Heart left ventricle (tissue), 16 donors: Measurements from ENCODE around the gene LRRTM2. TPM values are rescaled to one million over a fixed set of nuclear protein-coding genes. Genes with fewer than 3 reads are reported as not detected.
A peak's percentile ranks its signal among the peaks of the same experiment; 100 is the strongest.

Experiments used
- ATAC-seq, 4 donors: fragments of 200-7000 bp; cut with Tn5 transposase; one replicate each; pipeline ENCODE4 v1.9.1; 2020 to 2022; ENCODE audit warnings: moderate library complexity in 4 of 4, mild to moderate bottlenecking in 3 of 4, moderate number of reproducible peaks in 1 of 4
- DNase-seq, 5 donors: peaks; one replicate each; pipeline ENCODE4 v3.0.0-alpha.2; 2020
- H3K27ac ChIP-seq, 12 donors: fragments of 200-600 bp; sonication (generic) in 4 of 12; one replicate each; pipeline versions ENCODE4 v1.5.0 to v1.8.0; 2016 to 2022; ENCODE audit warnings: mild to moderate bottlenecking in 2 of 12
- H3K27me3 ChIP-seq, 9 donors: fragments of 200-600 bp; sonication (generic) in 2 of 9; one replicate each; pipeline versions ENCODE4 v1.5.1 to v1.8.0; 2016 to 2022; ENCODE audit warnings: mild to moderate bottlenecking in 3 of 9
- H3K36me3 ChIP-seq, 9 donors: fragments of 200-600 bp; sonication (generic) in 2 of 9; one replicate each; pipeline versions ENCODE4 v1.5.0 to v1.8.0; 2018 to 2022; ENCODE audit warnings: mild to moderate bottlenecking in 2 of 9
- H3K4me1 ChIP-seq, 12 donors: fragments of 200-600 bp; sonication (generic) in 4 of 12; one replicate each; pipeline versions ENCODE4 v1.5.0 to v1.8.0; 2016 to 2022; ENCODE audit warnings: mild to moderate bottlenecking in 3 of 12
- H3K4me3 ChIP-seq, 12 donors: fragments of 200-600 bp; sonication (generic) in 4 of 12; one replicate each; pipeline versions ENCODE4 v1.5.0 to v1.8.0; 2017 to 2022; ENCODE audit warnings: mild to moderate bottlenecking in 9 of 12, moderate library complexity in 4 of 12
- H3K9me3 ChIP-seq, 12 donors: fragments of 200-600 bp; sonication (generic) in 4 of 12; one replicate each; pipeline versions ENCODE4 v1.5.0 to v1.8.0; 2016 to 2022; ENCODE audit warnings: mild to moderate bottlenecking in 1 of 12
- POLR2A ChIP-seq, 2 donors: fragments of 450-650 bp; IDR thresholded peaks; one replicate each; pipeline ENCODE4 v1.6.1; 2017; ENCODE audit warnings: antibody characterized with exemption in 2 of 2, mild to moderate bottlenecking in 2 of 2, moderate library complexity in 2 of 2
- WGBS, 4 donors: extraction: QIAGEN DNeasy Blood & Tissue Kit in 2 of 4; methylation state at CpG; one replicate each; pipeline versions ENCODE4 v1.1.5 to v1.1.7; 2013 to 2018; 5-methylcytosine and 5-hydroxymethylcytosine counted together
- intact Hi-C, 10 donors: fragments of 100-400 bp; cut with DNase I; formaldehyde crosslinking; loops; one replicate each; pipeline versions ENCODE4 v1.11.1 to v1.14.2; 2022
- polyA plus RNA-seq, 2 donors: library from polyadenylated mRNA; stranded (reverse); fragments of 200-250 nt; gene quantifications; one replicate each; pipeline ENCODE4 v1.2.3, GENCODE V29; 2013
- total RNA-seq, 9 donors: library from RNA; depleted of rRNA in 2 of 9; stranded (reverse); fragments of >200 nt in 2 of 9; fragmentation: NEBNext Ultra II Directional in 3 of 9; extraction: Animal tissue kit (Norgen Biotek cat#: 25700) in 3 of 9; gene quantifications; one replicate each; pipeline versions ENCODE4 v1.1.0 to v1.2.4, GENCODE V29; 2016 to 2023
- TF ChIP-seq, protein P1 (sequence below), 12 donors: fragments of 200-600 bp; sonication (generic) in 4 of 12; IDR thresholded peaks; one replicate each; pipeline versions ENCODE4 v1.5.0 to v1.8.0; 2018 to 2022; ENCODE audit warnings: antibody characterized with exemption in 12 of 12, mild to moderate bottlenecking in 5 of 12
- donor health status: ischemic (EF 13 %, LVEDD 7.1; RV severe dilation, severe dysfunction).
- donor health status: healthy with polysubstance abuse.
- donor health status: DM: no; HTN: yes; CAD: no.
- donor health status: DM: no; HTN: no; CAD: no.
- donor health status: ischemic (EF 25% LVEDD 6.9; RV normal size, moderate dysfunction).
- donor health status: ischemic (EF 25% LVEDD 5.7; RV mildly dilated, moderate dysfunction).
- donor health status: healthy.
- donor health status: DM: yes; HTN: yes; CAD: no.
- donor health status: ischemic (EF 35%, LVEDD 5.7; RV mildly dilated, moderate dysfunction).
- donor health status: nonischemic (EF 11% LVEDD 7.7; RV severe dilation, severe dysfunction).
- donor health status: DM: yes; HTN: yes; CAD: no.
- donor health status: PGD.
- donor health status: ischemic (EF 29% LVEDD 5.4; RV normal size, mild dysfunction).
- donor health status: nonischemic (EF 23%, LVEDD 6.1; RV moderate dilation, normal function).

Gene LRRTM2
- total and polyA plus RNA-seq, 11 donors = 0.06 to 0.23 (median 0.16) TPM; not detected in 7

DNA sequence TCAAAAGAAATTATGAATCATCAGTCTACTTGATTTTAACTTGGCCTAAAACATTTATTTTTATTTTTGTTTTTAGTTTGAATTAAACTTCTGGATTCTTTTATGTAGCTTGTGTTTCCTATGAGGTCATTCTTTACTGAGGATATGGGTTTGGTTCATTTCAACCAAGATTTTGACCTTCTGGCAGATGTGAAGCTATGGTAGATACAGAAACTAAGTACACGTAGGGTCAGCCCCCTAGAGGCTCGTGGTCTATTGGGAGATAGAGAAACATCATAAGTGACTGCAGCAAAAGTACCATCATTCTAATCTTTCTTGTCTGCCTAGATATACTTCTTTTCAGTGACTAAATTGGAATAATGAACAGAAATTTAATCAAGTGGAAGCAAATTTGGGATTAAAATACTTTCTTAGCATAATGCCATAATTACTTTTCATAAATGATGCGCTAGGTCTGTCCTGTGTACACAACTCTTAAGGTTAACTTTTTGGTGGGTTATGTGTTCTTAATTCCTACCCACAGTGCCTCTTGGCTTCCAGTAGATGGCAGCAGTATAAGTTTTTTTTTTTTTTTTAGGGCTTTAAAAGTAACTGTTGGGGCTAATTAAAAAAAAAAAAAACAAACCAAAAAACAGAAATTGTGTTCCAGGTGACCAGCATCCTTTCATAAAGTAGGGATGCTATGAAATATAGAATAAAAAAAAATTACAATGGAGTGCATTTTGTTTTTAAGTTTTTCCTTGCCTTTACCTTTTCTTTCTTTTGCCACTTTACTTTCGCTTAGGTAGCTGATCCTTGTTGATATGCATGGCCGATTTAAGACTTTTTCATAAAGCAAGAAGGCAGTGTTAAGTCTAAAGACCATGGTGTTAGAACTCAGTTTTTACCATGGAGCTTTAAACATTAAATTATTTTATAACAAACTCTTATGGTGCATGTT lies 49.9 kb downstream of the LRRTM2 start:
- no peaks in the 10 kb centered on the region for H3K27me3 ChIP-seq
- peak overlapping the region in 4 of 12 donors; percentile 18 to 45 (median 34) for H3K27ac ChIP-seq
- no peak for DNase-seq
- peak in 2 of 4 donors; percentile 61 to 67 for ATAC-seq
- no peaks in the 10 kb centered on the region for H3K9me3 ChIP-seq
- H3K4me1 ChIP-seq = peaks cover 4 to 54% (median 30%) of the 10 kb centered on the region in 12 donors
- H3K36me3 ChIP-seq = peaks cover 0 to 60% (median 42%) of the 10 kb centered on the region in 9 donors
- H3K4me3 ChIP-seq = no peak overlapping the region
- TF ChIP-seq, protein P1, sequence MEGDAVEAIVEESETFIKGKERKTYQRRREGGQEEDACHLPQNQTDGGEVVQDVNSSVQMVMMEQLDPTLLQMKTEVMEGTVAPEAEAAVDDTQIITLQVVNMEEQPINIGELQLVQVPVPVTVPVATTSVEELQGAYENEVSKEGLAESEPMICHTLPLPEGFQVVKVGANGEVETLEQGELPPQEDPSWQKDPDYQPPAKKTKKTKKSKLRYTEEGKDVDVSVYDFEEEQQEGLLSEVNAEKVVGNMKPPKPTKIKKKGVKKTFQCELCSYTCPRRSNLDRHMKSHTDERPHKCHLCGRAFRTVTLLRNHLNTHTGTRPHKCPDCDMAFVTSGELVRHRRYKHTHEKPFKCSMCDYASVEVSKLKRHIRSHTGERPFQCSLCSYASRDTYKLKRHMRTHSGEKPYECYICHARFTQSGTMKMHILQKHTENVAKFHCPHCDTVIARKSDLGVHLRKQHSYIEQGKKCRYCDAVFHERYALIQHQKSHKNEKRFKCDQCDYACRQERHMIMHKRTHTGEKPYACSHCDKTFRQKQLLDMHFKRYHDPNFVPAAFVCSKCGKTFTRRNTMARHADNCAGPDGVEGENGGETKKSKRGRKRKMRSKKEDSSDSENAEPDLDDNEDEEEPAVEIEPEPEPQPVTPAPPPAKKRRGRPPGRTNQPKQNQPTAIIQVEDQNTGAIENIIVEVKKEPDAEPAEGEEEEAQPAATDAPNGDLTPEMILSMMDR (IDR thresholded peaks at IDR 0.05) = peak; percentile 45 to 73 (median 68)
- TF ChIP-seq POLR2A (IDR thresholded peaks at IDR 0.05) = no peak
- 47 to 59% (median 50%) methylated on average over 5 of the region's 5 CpGs for WGBS, 4 donors
- intact Hi-C loops = loop anchor here in 5 of 10 donors (5.0 to 10.0 kb wide), 4 partner anchors 92 to 440 kb away; no protein-coding TSS in a partner anchor

DNA sequence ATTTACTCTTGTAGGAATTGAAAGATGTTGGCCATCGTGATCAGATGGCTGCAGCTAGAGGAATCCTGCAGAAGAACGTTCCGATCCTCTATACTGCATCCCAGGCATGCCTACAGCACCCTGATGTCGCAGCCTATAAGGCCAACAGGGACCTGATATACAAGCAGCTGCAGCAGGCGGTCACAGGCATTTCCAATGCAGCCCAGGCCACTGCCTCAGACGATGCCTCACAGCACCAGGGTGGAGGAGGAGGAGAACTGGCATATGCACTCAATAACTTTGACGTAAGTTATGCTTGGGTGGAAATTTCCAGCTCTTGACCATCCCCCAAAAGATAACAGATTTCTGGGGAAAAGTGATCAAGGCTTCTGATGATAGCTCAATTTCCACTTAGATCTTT lies 50.6 kb downstream of the LRRTM2 start:
- peak in 1 of 5 donors; percentile 56 for DNase-seq

DNA sequence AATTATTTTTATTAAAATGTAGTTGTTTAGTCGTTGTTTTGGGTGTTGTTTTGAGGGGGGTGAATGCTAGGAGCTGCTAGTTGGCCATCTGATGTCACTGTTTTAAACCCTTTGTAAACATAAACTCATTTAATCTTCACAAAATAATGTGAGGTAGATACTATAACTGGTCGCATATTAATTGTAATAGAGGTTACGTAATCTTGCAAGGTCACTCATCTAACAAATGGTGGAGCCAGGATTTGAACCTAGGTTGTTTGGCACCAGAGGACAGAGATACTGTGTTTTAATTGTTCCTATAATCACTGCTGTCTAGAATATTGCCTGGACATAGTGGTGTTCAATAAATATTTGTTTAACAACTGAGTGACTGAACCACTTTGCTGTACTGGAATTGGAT lies 54.4 kb downstream of the LRRTM2 start:
- TF ChIP-seq, protein P1 (IDR thresholded peaks at IDR 0.05) = no peak
- no peak for TF ChIP-seq POLR2A (IDR thresholded peaks at IDR 0.05)
- no peak for ATAC-seq
- Histone ChIP-seq H3K9me3 (peaks cover 0 to 8% (median 0%) of the 10 kb centered on the region in 12 donors), H3K27ac (no peak overlapping the region), H3K4me3 (no peak overlapping the region), H3K4me1 (peaks cover 4 to 76% (median 43%) of the 10 kb centered on the region in 12 donors), H3K27me3 (no peaks in the 10 kb centered on the region), H3K36me3 (peaks cover 0 to 32% (median 13%) of the 10 kb centered on the region in 9 donors)
- WGBS, 4 donors = 80 to 91% (median 88%) methylated on average over 3 of the region's 3 CpGs
- intact Hi-C loops = loop anchor here in 4 of 10 donors (10.0 kb wide), 2 partner anchors 104 to 444 kb away; no protein-coding TSS in a partner anchor
- no peak for DNase-seq

More for the DNA sequence above, 50.6 kb downstream of the LRRTM2 start:
- peak in 3 of 4 donors; percentile 57 to 66 (median 61) for ATAC-seq
- peaks cover 4 to 59% (median 30%) of the 10 kb centered on the region in 12 donors for H3K4me1 ChIP-seq
- H3K4me3 ChIP-seq = no peak overlapping the region
- no peaks in the 10 kb centered on the region for H3K27me3 ChIP-seq
- H3K27ac ChIP-seq = peak overlapping the region in 4 of 12 donors; percentile 18 to 45 (median 34)
- WGBS, 4 donors = 58 to 67% (median 61%) methylated on average over 7 of the region's 7 CpGs
- no peaks in the 10 kb centered on the region for H3K9me3 ChIP-seq
- H3K36me3 ChIP-seq = peaks cover 0 to 62% (median 41%) of the 10 kb centered on the region in 9 donors
- intact Hi-C loops = loop anchor here in 4 of 10 donors (10.0 kb wide), 2 partner anchors 100 to 440 kb away; no protein-coding TSS in a partner anchor
- TF ChIP-seq, protein P1 (IDR thresholded peaks at IDR 0.05) = no peak
- no peak for TF ChIP-seq POLR2A (IDR thresholded peaks at IDR 0.05)

DNA sequence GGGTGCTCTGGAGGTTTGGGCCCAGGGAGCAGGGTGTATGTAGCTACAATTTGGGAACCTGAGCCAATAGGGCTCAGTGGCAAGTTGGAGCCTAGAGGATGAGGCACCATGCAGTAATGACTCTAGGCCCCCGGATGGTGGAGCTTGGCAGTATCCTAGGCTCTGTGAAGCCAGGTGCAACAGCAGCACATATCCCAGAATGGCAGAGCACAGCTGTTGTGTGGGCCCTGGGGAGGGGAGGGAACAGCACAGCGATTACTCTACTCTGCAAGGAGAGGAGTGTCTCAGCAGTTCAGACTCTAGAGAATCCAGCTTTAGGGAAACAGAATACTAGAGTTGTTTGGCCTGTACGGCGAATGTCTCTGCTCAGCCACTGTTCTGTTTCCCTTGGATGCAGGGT lies 56.1 kb downstream of the LRRTM2 start:
- Histone ChIP-seq H3K9me3 (peaks cover 0 to 8% (median 0%) of the 10 kb centered on the region in 12 donors), H3K27ac (no peak overlapping the region), H3K4me3 (no peak overlapping the region), H3K4me1 (peaks cover 4 to 63% (median 33%) of the 10 kb centered on the region in 12 donors), H3K36me3 (peaks cover 0 to 32% (median 15%) of the 10 kb centered on the region in 9 donors), H3K27me3 (no peaks in the 10 kb centered on the region)
- DNase-seq = no peak
- TF ChIP-seq POLR2A (IDR thresholded peaks at IDR 0.05) = no peak
- TF ChIP-seq, protein P1 (IDR thresholded peaks at IDR 0.05) = no peak
- ATAC-seq = peak in 3 of 4 donors; percentile 12 to 55 (median 31)
- WGBS, 4 donors = 75 to 84% (median 83%) methylated on average over 4 of the region's 4 CpGs
- intact Hi-C loops = loop anchor here in 1 of 10 donors (10.0 kb wide), 1 partner anchor 174 kb away; no protein-coding TSS in a partner anchor
